ENCODE data around the gene TMEM39A.
A peak's percentile ranks its signal among the peaks of the same experiment; 100 is the strongest.

TMEM39A gene

DNA sequence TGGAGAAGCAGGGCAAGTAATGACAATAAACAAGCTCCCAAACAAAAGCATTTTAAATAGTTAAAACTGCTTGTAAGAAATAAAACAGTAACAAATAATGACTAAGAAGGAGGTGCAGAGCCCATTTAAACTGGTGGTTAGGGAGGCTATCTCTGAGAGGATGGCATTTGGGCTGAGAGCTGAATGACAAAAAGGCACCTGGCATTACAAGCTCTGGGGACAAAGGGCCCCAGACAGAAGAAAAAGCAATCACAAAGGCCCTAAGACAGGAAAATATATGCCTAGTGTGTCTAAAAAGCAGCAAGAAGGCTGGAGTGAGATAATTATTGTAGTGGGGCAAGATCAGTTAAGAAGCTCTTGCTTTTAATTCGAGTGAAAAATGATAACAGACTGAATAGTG is 9.6 kb downstream of the TMEM39A start:
- DNase-seq, result no peak

GRCh38 chr3:119444590-119444989 is 18.8 kb downstream of the TMEM39A start:
- DNase-seq, result no peak

GRCh38 chr3:119443179-119443578 is 20.2 kb downstream of the TMEM39A start:
- no peak for DNase-seq

GRCh38 chr3:119437691-119438258 is 25.6 kb downstream of the TMEM39A start:
- no peak for DNase-seq

DNA sequence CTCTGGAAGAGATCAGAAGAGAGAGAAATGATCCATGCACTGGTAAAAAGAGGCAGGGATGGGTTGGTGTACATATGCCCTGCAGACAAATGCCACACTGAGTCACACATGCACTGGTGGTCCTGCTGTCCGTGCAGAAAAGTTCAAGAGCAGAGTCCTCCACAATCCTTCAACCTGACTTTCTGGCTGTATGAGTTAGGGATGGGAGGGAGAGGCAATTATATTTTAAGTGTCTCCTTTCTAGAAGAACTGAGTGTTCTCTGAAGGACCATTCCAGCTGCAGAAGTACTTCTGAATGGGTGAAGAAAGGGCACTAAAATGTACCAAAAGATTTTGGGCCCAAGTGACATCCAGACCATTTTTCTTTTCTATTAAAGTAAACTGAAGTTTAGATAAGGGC is 26.4 kb downstream of the TMEM39A start:
- no peak for DNase-seq

- DNase-seq, result no peak
Observed at GRCh38 chr3:119434703-119435102, 28.7 kb downstream of the TMEM39A start.

GRCh38 chr3:119433613-119434325 is 29.6 kb downstream of the TMEM39A start:
- DNase-seq, result no peak

GRCh38 chr3:119428538-119428937 is 34.9 kb downstream of the TMEM39A start:
- DNase-seq, result no peak

- no peak for DNase-seq
Observed at GRCh38 chr3:119427669-119428068, 35.7 kb downstream of the TMEM39A start.

DNA sequence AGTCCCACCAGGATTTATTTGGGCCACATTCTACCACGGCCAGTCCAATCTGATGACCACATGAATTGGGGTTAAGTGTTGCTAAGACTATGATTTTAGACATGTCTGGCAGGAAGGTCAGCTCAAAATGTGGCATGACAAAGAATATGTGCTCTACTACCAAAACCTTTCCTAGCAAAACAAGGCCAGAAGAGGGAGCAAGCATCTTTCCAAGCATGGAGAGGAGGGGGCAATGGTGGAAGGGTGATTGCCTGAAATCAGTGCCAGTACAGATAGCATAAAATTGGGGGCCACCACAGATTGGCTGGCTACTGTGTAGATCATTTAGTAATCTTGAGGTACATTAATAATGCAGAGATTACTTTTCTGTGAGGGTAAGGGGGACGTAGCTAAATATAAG is 43.2 kb downstream of the TMEM39A start:
- DNase-seq, result no peak

GRCh38 chr3:119418641-119419040 is 44.8 kb downstream of the TMEM39A start:
- no peak for DNase-seq

- no peak for DNase-seq
Observed at GRCh38 chr3:119417771-119418512, 45.5 kb downstream of the TMEM39A start.

- DNase-seq, result no peak
Observed at GRCh38 chr3:119416873-119417272, 46.5 kb downstream of the TMEM39A start.

- peak in 1 of 56 donors; percentile 3 for DNase-seq
Observed at GRCh38 chr3:119413603-119414280, 49.7 kb downstream of the TMEM39A start.

- DNase-seq, result no peak
Observed at GRCh38 chr3:119409844-119410243, 53.6 kb downstream of the TMEM39A start.

- DNase-seq, result no peak
Observed at GRCh38 chr3:119408243-119408950, 55.0 kb downstream of the TMEM39A start.

DNA sequence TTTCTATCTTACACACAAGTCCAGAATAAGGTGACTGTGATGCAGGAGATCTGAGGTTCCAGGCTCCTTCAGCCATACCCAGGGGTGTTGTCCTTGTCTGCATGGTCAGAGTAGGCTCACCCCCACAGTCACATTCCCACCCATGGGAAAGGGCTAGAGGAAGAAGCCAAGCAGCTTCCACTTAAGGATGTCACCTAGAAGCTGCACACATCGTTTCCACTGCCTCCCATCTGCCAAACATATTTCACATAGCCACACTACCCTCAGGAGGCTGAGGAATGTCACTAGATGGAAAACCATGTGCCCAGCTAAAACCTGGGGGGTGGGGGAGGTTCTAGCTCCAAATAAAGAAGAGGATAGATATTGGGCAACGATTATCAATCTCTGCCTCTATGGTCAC is 58.1 kb downstream of the TMEM39A start:
- no peak for DNase-seq

GRCh38 chr3:119403201-119403600 is 60.2 kb downstream of the TMEM39A start:
- no peak for DNase-seq

- no peak for DNase-seq
Observed at GRCh38 chr3:119402791-119403190, 60.6 kb downstream of the TMEM39A start.

DNA sequence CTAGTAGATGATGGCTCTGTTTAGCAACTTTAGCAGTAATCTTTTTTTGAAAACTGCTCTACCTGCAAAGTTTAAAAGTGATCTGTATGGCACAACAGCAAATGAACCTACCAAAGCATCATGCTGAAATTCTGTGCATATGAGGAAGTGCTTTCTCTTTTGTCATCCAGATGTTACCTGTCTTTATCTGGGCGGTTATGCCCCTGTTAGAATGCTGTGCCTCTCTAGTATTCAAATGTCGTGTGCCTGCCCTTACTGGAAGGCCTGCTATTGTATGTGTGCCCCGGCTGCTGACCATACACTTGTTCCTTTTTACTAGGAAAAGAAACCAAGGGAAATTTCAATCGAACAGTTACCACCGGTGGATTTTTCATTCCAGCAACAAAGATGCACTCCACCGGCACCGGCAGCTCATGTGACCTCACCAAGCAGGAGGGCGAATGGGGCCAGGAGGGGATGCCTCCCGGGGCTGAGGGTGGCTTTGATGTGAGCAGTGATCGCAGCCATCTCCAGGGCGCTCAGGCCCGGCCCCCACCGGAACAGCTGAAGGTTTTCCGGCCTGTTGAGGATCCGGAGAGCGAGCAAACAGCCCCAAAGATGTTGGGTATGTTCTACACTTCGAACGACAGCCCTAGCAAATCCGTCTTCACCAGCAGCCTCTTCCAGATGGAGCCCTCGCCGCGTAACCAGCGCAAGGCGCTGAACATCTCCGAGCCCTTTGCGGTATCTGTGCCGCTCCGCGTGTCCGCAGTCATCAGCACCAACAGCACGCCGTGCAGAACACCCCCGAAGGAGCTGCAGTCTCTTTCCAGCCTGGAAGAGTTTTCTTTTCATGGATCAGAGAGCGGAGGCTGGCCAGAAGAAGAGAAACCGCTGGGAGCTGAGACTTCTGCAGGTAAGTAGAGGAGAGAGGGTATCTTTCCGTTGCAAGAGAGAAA is 61.6 kb downstream of the TMEM39A start:
- no peak for DNase-seq
